GM18502 (cell line): ENCODE measurements around the gene KREMEN2.
"Not testable (repeated sequence)": the region's sequence is repeated elsewhere in the genome, so short reads cannot be mapped to it uniquely, and the experiment has no call there.

Experiments used
- ATAC-seq: cut with Tn5 transposase; IDR thresholded peaks from one replicate; pipeline ENCODE4 v1.9.1; 2021; ENCODE audit warnings: mild to moderate bottlenecking; ENCODE audit not compliant: unreplicated experiment, poor library complexity

KREMEN2 gene

GRCh38 chr16:2963723-2964474 is at the start of gene KREMEN2:
KREMEN2 (plus strand) TSS chr16:2964275; CDS start chr16:2964521, 246 bp downstream.
- no peak for ATAC-seq

- ATAC-seq, result no peak
These were observed 48.7 kb upstream of the KREMEN2 start for GRCh38 chr16:2915196-2915929.

GRCh38 chr16:2919511-2920255 is 44.4 kb upstream of the KREMEN2 start:
- ATAC-seq, result no peak

GRCh38 chr16:2923481-2923880 is 40.6 kb upstream of the KREMEN2 start:
- ATAC-seq, result no peak

- ATAC-seq, result no peak
These were observed 38.9 kb upstream of the KREMEN2 start for GRCh38 chr16:2924901-2925755.

GRCh38 chr16:2925951-2926649 is 38.0 kb upstream of the KREMEN2 start:
- ATAC-seq, result no peak

GRCh38 chr16:2926650-2926999 is 37.5 kb upstream of the KREMEN2 start:
- no peak for ATAC-seq

- ATAC-seq, result peak; percentile 69
These were observed 36.9 kb upstream of the KREMEN2 start for GRCh38 chr16:2927010-2927646.

GRCh38 chr16:2928151-2928550 is 35.9 kb upstream of the KREMEN2 start:
- not testable (repeated sequence) for ATAC-seq

GRCh38 chr16:2928796-2929195 is 35.3 kb upstream of the KREMEN2 start:
- ATAC-seq, result no peak

GRCh38 chr16:2929693-2930092 is 34.4 kb upstream of the KREMEN2 start:
- no peak for ATAC-seq

- no peak for ATAC-seq
These were observed 33.8 kb upstream of the KREMEN2 start for GRCh38 chr16:2930236-2930635.

- ATAC-seq, result not testable (repeated sequence)
These were observed 32.7 kb upstream of the KREMEN2 start for GRCh38 chr16:2931231-2931914.

- ATAC-seq, result no peak
These were observed 30.9 kb upstream of the KREMEN2 start for GRCh38 chr16:2933136-2933535.

GRCh38 chr16:2933701-2934100 is 30.4 kb upstream of the KREMEN2 start:
- no peak for ATAC-seq

- ATAC-seq, result no peak
These were observed 29.6 kb upstream of the KREMEN2 start for GRCh38 chr16:2934450-2934849.

GRCh38 chr16:2936436-2937011 is 27.6 kb upstream of the KREMEN2 start:
- no peak for ATAC-seq

GRCh38 chr16:2937170-2937569 is 26.9 kb upstream of the KREMEN2 start:
- no peak for ATAC-seq
